GM19452 (cell line): ENCODE results near the gene STAG3.
"Not testable (repeated sequence)": the region's sequence is repeated elsewhere in the genome, so short reads cannot be mapped to it uniquely, and the experiment has no call there.

Experiments
- ATAC-seq: cut with Tn5 transposase; IDR thresholded peaks from one replicate; pipeline ENCODE4 v1.9.1; 2021; ENCODE audit not compliant: unreplicated experiment

STAG3 gene

GRCh38 chr7:100246121-100246864 lies 68.6 kb downstream of the STAG3 start:
- not testable (repeated sequence) for ATAC-seq

- ATAC-seq, result not testable (repeated sequence)
These were observed 69.1 kb downstream of the STAG3 start for GRCh38 chr7:100246865-100247137.

- no peak for ATAC-seq
These were observed 69.5 kb downstream of the STAG3 start for GRCh38 chr7:100247152-100247757.

- no peak for ATAC-seq
These were observed 70.8 kb downstream of the STAG3 start for GRCh38 chr7:100248483-100248882.

- ATAC-seq, result no peak
These were observed 79.3 kb downstream of the STAG3 start for GRCh38 chr7:100257017-100257416.

GRCh38 chr7:100259984-100260383 lies 82.3 kb downstream of the STAG3 start:
- ATAC-seq, result not testable (repeated sequence)

GRCh38 chr7:100262896-100263295 lies 85.2 kb downstream of the STAG3 start:
- ATAC-seq, result not testable (repeated sequence)
